CD4-positive, alpha-beta T cell (primary cell): Measurements from ENCODE around the gene MX2. TPM values are rescaled to one million over a fixed set of nuclear protein-coding genes. Genes with fewer than 3 reads are reported as not detected.

Experiments used
- ATAC-seq: fragments of 200-7000 bp; cut with Tn5 transposase; one replicate; pipeline ENCODE4 v1.10.0; 2022; ENCODE audit warnings: mild to moderate bottlenecking; ENCODE audit not compliant: poor library complexity
- CTCF ChIA-PET: fragments of 350-600 bp; sonication (Branson Sonifier 250); formaldehyde crosslinking; loops from one replicate; lab custom pipeline; 2021; ENCODE audit warnings: antibody characterized with exemption, inconsistent platforms; lab: Charles Lee
- POLR2A ChIA-PET: fragments of 350-600 bp; sonication (Branson Sonifier 250); formaldehyde crosslinking; loops from one replicate; lab custom pipeline; 2021; ENCODE audit warnings: antibody characterized with exemption, inconsistent platforms; lab: Charles Lee
- DNase-seq, 14 experiments: peaks; one replicate each; pipeline ENCODE4 v3.0.0-alpha.2; 2013 to 2020; ENCODE audit warnings: mixed read lengths in 2 of 14
- H3K27ac ChIP-seq, 2 donors: one replicate each; pipeline versions ENCODE4 v1.5.1 to v1.7.0; 2013; ENCODE audit warnings: low read length in 2 of 2, low read depth in 1 of 2, mild to moderate bottlenecking in 1 of 2
- H3K27me3 ChIP-seq, 2 experiments: 1 replicate in 1 of 2; 2 replicates in 1 of 2; pipeline versions ENCODE4 v1.6.1 to v1.7.0; 2013; ENCODE audit warnings: low read length in 2 of 2, control low read depth in 1 of 2, mild to moderate bottlenecking in 1 of 2, moderate library complexity in 1 of 2; ENCODE audit not compliant: insufficient read depth in 2 of 2, control insufficient read depth in 1 of 2
- H3K36me3 ChIP-seq: one replicate; pipeline ENCODE4 v1.6.1; 2013; ENCODE audit warnings: low read length, control low read depth; ENCODE audit not compliant: insufficient read depth
- H3K4me1 ChIP-seq: one replicate; pipeline ENCODE4 v1.6.1; 2013; ENCODE audit warnings: low read length, control low read depth; ENCODE audit not compliant: insufficient read depth
- H3K4me3 ChIP-seq: one replicate; pipeline ENCODE4 v1.5.1; 2013; ENCODE audit warnings: mild to moderate bottlenecking, low read length, moderate library complexity
- H3K9me3 ChIP-seq, 2 experiments: 1 replicate in 1 of 2; 2 replicates in 1 of 2; pipeline versions ENCODE4 v1.6.1 to v1.7.0; 2013; ENCODE audit warnings: low read length in 2 of 2, mild to moderate bottlenecking in 2 of 2, control low read depth in 1 of 2, moderate library complexity in 1 of 2; ENCODE audit not compliant: control insufficient read depth in 1 of 2, insufficient read depth in 1 of 2
- H3K27ac Mint-ChIP-seq: one replicate; pipeline ENCODE4 v1.8.0; 2020; ENCODE audit warnings: mixed read lengths
- H3K27me3 Mint-ChIP-seq: one replicate; pipeline ENCODE4 v1.8.0; 2021; ENCODE audit warnings: mixed read lengths
- H3K36me3 Mint-ChIP-seq: one replicate; pipeline ENCODE4 v1.8.0; 2021; ENCODE audit warnings: low read depth, mixed read lengths
- H3K4me1 Mint-ChIP-seq: one replicate; pipeline ENCODE4 v1.8.0; 2021; ENCODE audit warnings: low read depth, mixed read lengths
- H3K4me3 Mint-ChIP-seq: one replicate; pipeline ENCODE4 v1.8.0; 2020; ENCODE audit warnings: mild to moderate bottlenecking, mixed read lengths
- H3K9me3 Mint-ChIP-seq: one replicate; pipeline ENCODE4 v1.8.0; 2020; ENCODE audit warnings: mixed read lengths
- intact Hi-C, 2 experiments: fragments of 100-400 bp; cut with DNase I in 1 of 2; cut with micrococcal nuclease in 1 of 2; formaldehyde crosslinking; loops; one replicate each; pipeline versions ENCODE4 v1.15.1 to v1.9.0; 2023 to 2025; cut with DNase I, micrococcal nuclease
- total RNA-seq, 174 experiments: library from RNA in 2 of 174; stranded (reverse) in 2 of 174; gene quantifications; one replicate each; pipeline ENCODE4 v1.2.3 and lab custom pipeline; 2021 to 2026
- TF ChIP-seq, protein P1 (sequence below): fragments of 200-600 bp; IDR thresholded peaks from one replicate; pipeline ENCODE4 v1.8.0; 2022; ENCODE audit warnings: antibody characterized with exemption, mild to moderate bottlenecking

Gene MX2
- total RNA-seq, 2 experiments from 2014 or later: 77.8 to 87.1 TPM

DNA sequence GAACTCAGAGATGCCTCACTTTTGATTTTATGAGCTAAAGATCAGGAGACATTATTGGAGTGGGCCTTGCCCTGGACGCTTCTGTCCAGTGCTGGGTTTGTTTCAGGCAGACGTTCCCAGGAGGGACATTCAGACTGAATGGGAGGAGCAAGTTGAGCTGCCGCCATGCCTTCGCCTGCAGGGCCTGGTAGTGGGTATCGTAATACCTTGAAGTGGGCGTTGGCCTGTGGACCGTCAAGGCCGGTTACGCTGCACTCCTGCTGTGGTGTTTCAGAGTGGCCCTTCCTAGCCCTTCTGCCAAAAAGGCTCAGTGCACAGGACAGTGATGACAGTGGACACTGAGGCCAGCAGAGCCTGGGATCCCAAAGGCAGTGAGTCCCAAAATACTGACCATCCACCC, 43.6 kb upstream of the MX2 start:
- intact Hi-C loops: no loop called here
- ATAC-seq (no peak), DNase-seq (no peak)
- Histone ChIP-seq H3K9me3 (peaks cover 0 to 12% of the 10 kb centered on the region in 2 experiments), H3K4me3 (no peak overlapping the region), H3K27me3 (peaks cover 23 to 43% of the 10 kb centered on the region in 2 experiments), H3K27ac (no peak overlapping the region), H3K36me3 (no peaks in the 10 kb centered on the region), H3K4me1 (peaks cover 12% of the 10 kb centered on the region)
- peaks cover 58% of the 10 kb centered on the region for H3K27me3 Mint-ChIP-seq
- H3K9me3 Mint-ChIP-seq: no peaks in the 10 kb centered on the region
- POLR2A ChIA-PET: no interaction called here
- TF ChIP-seq, protein P1, sequence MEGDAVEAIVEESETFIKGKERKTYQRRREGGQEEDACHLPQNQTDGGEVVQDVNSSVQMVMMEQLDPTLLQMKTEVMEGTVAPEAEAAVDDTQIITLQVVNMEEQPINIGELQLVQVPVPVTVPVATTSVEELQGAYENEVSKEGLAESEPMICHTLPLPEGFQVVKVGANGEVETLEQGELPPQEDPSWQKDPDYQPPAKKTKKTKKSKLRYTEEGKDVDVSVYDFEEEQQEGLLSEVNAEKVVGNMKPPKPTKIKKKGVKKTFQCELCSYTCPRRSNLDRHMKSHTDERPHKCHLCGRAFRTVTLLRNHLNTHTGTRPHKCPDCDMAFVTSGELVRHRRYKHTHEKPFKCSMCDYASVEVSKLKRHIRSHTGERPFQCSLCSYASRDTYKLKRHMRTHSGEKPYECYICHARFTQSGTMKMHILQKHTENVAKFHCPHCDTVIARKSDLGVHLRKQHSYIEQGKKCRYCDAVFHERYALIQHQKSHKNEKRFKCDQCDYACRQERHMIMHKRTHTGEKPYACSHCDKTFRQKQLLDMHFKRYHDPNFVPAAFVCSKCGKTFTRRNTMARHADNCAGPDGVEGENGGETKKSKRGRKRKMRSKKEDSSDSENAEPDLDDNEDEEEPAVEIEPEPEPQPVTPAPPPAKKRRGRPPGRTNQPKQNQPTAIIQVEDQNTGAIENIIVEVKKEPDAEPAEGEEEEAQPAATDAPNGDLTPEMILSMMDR: no peak
- no peak overlapping the region for H3K27ac Mint-ChIP-seq
- no peaks in the 10 kb centered on the region for H3K36me3 Mint-ChIP-seq
- H3K4me3 Mint-ChIP-seq: no peak overlapping the region
- H3K4me1 Mint-ChIP-seq: peaks cover 13% of the 10 kb centered on the region
- CTCF ChIA-PET: no interaction called here

DNA sequence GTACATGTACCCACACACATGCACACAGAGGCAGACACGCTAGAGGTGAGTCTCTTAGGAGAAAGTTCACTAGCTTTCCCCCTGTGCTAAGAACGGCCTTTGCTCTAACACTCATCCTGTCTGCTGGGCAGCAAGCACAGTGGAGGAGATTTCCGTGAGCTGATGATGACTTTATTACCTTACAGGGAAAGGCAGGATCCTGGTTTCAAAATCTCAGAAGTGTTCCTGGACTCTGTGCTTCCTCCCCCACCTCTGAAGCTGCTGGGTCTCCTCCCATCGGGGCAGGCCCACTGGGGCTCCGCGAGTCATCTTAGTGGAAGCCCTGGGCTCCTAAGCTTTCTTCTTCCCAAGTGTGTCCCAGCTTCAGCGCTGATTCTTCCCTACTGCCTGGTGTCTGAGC, 42.6 kb upstream of the MX2 start:
- Histone ChIP-seq H3K9me3 (peaks cover 0 to 12% of the 10 kb centered on the region in 2 experiments), H3K36me3 (no peaks in the 10 kb centered on the region), H3K27ac (no peak overlapping the region), H3K27me3 (peaks cover 23 to 43% of the 10 kb centered on the region in 2 experiments), H3K4me1 (peaks cover 12% of the 10 kb centered on the region), H3K4me3 (no peak overlapping the region)
- TF ChIP-seq, protein P1: no peak
- peaks cover 13% of the 10 kb centered on the region for H3K4me1 Mint-ChIP-seq
- ChIA-PET POLR2A (interaction anchor here (1.4 kb wide), 1 partner anchor 42 kb away, joined by 4 read pairs; the partner anchor contains the start of gene MX2), CTCF (no interaction called here)
- H3K27me3 Mint-ChIP-seq: peaks cover 53% of the 10 kb centered on the region
- no peak overlapping the region for H3K4me3 Mint-ChIP-seq
- H3K36me3 Mint-ChIP-seq: no peaks in the 10 kb centered on the region
- intact Hi-C loops: no loop called here
- H3K27ac Mint-ChIP-seq: no peak overlapping the region
- H3K9me3 Mint-ChIP-seq: no peaks in the 10 kb centered on the region
- ATAC-seq (no peak), DNase-seq (no peak)

DNA sequence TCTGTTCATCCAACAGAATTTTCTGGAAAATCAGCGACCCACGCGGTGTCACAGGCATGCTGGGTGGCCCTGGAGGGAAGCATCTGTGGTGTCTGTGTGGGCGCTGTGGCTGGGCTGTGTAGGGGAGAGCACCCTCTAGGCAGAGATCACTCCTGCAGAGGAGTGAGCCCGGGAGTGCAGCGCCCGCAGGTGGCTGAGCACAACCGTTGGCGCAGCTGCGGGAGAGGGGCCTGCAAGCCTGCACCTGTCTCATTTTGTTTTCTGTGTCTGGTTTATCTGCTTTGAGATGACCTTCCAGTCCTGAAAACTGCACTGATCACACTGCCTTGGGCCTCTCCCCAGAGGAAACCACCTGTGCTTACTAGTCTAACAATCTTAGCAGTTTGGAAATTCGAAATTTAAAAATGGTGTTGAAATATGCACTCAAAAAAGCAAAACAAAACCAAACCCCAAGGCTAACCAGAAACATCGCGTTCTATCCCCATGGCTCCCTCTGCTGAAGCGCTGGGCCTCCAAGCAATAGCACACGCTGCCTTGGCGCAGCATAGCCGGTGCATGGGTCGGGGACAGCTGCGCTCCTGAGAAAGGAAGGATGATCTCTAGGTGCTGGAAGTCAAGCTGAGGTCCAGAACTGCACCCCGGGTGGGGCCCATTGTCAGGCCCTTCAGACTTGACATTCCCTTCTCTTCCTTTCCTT, 40.5 kb upstream of the MX2 start:
- peaks cover 12% of the 10 kb centered on the region for H3K4me1 ChIP-seq
- ChIA-PET POLR2A (interaction anchor here (1.2 kb wide), 1 partner anchor 49 kb away, joined by 3 read pairs; no protein-coding TSS in a partner anchor), CTCF (interaction anchor here (0.7 kb wide), 1 partner anchor 9 kb away, joined by 3 read pairs; no protein-coding TSS in a partner anchor)
- H3K36me3 ChIP-seq: no peaks in the 10 kb centered on the region
- no peak overlapping the region for H3K4me3 Mint-ChIP-seq
- H3K27me3 ChIP-seq: peaks cover 14 to 31% of the 10 kb centered on the region in 2 experiments
- H3K36me3 Mint-ChIP-seq: no peaks in the 10 kb centered on the region
- H3K27ac Mint-ChIP-seq: no peak overlapping the region
- ATAC-seq: peak; percentile 85
- H3K27ac ChIP-seq: no peak overlapping the region
- intact Hi-C loops: loop anchor here in 1 of 2 experiments (10.0 kb wide), 1 partner anchor 53 kb away; no protein-coding TSS in a partner anchor
- peaks cover 32% of the 10 kb centered on the region for H3K27me3 Mint-ChIP-seq
- TF ChIP-seq, protein P1: no peak
- peaks cover 13% of the 10 kb centered on the region for H3K4me1 Mint-ChIP-seq
- peaks cover 0 to 6% of the 10 kb centered on the region in 2 experiments for H3K9me3 ChIP-seq
- H3K9me3 Mint-ChIP-seq: no peaks in the 10 kb centered on the region
- DNase-seq: peak in 8 of 14 experiments; percentile 1 to 38 (median 22)
- no peak overlapping the region for H3K4me3 ChIP-seq
